GM12873 (cell line): ENCODE data around the gene YPEL3.

Experiments used
- CTCF ChIP-seq: IDR thresholded peaks from 2 replicates; pipeline ENCODE4 v1.5.1; 2012; ENCODE audit warnings: low read depth, mild to moderate bottlenecking, moderate library complexity, low read length, control low read depth; ENCODE audit not compliant: insufficient read depth; ENCODE audit errors: missing control alignments

Gene YPEL3

GRCh38 chr16:30086291-30087140, 9.5 kb downstream of the YPEL3 start:
- no peak for TF ChIP-seq CTCF

DNA sequence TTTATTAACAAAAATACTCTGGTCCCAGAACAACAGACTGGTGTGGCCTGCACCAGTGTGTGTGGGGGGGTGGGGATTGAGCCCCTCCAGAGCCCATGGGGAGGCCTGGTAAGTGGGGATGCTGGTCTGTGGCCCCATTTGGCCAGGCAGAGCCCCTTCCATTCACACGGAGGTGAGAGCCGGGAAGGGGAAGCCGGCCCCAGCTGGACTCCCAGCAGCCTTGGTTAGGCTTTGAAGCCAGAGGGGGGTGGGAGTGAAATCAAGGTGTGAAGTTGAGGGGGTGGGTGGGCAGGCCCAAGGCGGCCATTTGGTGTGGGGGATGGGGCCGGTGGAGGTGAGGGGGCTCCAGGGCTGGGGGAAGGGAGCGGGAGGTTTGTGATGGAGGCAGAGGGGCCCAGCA, 10.2 kb downstream of the YPEL3 start:
- TF ChIP-seq CTCF, result no peak

- no peak for TF ChIP-seq CTCF
Observed at GRCh38 chr16:30085247-30085646, 10.8 kb downstream of the YPEL3 start.

DNA sequence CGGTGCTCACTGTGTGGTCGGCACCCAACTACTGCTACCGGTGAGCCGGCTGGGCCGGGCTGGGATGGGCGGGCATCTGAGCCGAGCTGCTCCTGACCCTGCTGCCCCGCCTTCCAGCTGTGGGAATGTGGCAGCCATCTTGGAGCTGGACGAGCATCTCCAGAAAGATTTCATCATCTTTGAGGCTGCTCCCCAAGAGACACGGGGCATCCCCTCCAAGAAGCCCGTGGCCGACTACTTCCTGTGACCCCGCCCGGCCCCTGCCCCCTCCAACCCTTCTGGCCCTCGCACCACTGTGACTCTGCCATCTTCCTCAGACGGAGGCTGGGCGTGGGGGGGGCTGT, 11.2 kb downstream of the YPEL3 start:
- TF ChIP-seq CTCF, result no peak

DNA sequence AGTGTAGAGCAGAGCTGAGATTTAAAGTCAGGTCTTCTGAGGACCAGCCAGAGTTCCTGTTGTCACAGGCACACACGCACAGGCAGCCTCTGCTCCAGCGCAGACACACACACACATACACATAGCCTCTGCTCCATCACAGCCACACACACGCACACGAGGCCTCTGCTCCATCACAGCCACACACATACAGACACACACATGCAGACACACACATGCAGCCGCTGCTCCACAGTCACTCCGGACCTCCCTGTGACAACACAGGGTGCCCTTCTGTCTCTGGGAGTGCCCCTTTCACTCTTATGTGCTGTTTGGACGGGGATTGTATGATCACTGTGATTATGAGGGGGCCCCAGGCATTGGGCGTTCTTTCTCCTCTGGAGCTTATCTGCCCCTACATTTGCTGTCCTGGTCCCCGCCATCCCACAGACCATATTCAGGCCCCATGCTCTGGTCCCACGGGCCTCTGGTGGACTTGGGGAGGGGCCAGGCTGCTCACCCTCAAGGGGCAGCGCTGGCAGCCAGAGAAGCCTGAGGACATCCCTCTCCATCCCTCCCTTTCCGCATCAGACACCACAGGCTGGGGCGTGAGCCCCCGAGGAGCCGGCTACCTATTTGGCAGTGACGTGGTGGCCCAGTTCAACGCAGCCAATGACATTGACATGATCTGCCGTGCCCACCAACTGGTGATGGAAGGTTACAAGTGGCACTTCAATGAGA, 11.8 kb downstream of the YPEL3 start:
- TF ChIP-seq CTCF, result no peak

GRCh38 chr16:30083216-30084055, 12.6 kb downstream of the YPEL3 start:
- no peak for TF ChIP-seq CTCF
